Activated CD4-positive, CD25-positive, alpha-beta regulatory T cell (primary cell): ENCODE results near the gene KCNJ11.
A peak's percentile ranks its signal among the peaks of the same experiment; 100 is the strongest.
"Not testable (repeated sequence)": the region's sequence is repeated elsewhere in the genome, so short reads cannot be mapped to it uniquely, and the experiment has no call there.

ENCODE experiments used
- DNase-seq, 4 experiments: peaks; one replicate each; lab custom pipeline; 2025; lab: John Stamatoyannopoulos, UW

Gene KCNJ11

DNA sequence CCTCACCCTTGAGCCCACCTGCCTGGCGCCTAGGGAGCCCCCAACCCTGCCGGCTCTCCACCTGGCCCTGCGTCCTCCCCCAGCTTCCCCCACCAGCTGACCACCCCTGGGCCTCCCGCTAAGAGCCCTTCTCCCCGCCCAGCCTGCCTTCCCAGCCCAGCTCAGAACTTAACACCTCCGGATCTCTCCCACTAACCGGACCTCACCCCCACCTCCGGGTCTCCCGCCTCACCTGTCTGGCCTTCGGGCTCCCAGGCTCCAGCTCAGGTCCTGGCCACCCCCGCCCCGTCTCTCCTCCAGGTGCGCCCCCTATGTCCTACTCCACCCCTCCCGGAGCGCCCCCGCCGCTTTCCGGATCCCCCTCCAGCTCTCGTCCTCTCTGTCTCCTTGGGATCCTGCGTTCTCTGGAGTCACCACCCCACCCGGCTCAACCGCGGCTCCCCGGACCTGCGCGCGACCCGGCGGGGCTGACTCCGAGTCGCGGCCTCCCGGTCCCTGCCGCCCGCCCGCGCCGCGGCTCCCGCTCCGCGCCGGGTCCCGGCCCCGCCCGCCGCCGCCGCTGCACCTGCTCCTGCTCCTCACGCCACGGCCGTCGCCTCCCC, at the start of gene KCNJ11:
Gene KCNJ11, minus strand, starts transcription at position 51 of the 602 bp plus-strand sequence. CDS start 568 bp downstream, outside the sequence.
- peak in 1 of 4 experiments; percentile 40 for DNase-seq

DNA sequence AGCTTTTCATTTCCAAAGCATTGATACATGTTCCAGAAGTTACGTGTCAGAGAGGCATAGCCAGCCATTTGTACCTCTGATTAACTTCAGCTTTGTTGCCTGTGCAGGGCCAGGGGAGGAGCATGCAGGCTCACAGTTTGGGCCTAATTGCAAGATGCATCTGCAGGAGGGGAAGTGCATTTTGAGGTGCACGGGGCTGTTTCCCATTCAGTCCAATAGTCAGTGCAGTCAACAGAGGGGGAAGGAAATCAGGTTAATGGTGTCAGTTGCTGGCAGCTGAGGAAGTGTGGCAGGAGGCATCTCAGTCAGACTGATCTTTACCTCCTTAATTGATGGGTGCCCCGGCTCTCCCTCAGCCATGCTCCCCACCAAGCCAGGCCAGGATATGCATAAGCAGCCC, 48.9 kb upstream of the KCNJ11 start:
- DNase-seq: no peak

- no peak for DNase-seq
These were observed 45.6 kb upstream of the KCNJ11 start for GRCh38 chr11:17434108-17434507.

DNA sequence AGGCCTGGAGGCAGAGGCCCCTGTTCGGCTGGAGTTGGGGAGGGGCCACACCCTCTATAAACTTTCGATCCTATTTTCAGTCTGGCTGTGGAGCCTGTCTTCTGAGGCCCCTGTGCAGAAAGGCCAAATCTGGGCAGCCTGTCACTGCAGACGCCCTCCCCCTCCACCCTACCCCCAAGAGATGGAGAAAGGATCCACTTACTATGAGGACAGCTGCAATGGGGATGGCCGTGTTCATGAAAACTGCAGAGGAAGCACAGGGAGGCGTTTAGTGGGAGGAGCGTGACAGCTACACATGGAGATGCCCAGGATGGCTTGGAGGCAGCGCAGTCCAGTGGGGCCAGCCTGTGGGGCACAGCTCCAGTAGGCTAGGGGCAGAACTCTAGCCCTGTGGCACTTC, 43.5 kb upstream of the KCNJ11 start:
- no peak for DNase-seq

DNA sequence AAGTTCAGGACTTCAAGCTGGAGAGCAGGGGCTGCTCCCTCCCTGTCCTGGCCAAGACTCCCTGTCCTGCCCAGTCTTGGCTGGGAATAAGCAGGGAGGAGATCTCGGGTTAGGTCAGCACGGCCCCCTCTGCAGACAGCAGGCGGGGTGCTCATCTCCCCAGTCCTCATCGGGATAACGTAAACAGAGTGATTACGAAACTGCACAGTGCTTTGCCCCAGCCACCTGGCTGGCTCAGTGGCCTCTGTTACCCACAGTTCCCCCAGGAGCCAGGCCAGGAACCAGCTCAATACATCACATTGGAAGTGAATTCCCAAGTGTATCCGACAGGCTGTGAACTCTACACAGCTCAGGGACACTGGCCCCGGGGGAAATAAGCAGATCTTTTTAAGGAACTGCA, 42.7 kb upstream of the KCNJ11 start:
- DNase-seq: no peak

GRCh38 chr11:17430616-17431015, 42.2 kb upstream of the KCNJ11 start:
- no peak for DNase-seq

DNA sequence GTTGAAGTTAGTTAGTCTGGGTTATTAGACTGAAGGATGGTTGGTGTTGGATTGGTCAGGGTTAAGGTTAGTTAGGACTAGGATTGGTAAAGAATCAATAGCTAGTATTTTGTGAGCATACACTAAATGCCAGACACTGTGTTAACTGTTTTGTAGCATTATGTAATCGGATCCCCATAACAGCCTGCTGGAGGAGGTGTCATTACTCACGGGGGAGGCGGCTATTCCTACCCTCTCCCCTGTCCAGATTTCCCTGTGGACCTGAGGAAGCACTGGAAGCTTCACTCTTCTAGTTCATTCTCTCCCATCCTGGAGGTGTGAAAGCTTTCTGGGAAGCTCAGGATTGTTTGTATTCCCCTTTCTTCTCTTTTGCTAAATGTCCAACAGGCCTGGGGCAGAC, 40.5 kb upstream of the KCNJ11 start:
- no peak for DNase-seq

DNA sequence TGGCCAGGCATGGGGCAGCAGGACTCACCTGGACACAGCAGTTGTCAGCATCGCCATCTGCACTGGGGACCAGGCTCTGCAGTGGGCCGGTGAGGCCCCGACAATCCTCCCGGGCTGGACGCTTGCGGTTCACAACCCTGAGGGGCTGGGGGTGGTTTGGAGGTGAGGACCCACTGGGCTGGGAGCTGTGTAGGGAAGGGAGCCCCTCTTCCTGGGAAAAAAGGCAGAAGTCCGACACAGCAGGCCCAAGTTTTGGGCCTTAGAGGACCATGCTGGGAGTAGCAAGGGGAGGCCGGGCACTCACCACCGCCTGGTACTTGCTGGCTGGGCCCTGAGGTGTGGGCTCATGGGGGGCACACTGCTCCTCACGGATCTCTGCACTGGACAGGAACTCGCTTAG, 39.8 kb upstream of the KCNJ11 start:
- DNase-seq: no peak

DNA sequence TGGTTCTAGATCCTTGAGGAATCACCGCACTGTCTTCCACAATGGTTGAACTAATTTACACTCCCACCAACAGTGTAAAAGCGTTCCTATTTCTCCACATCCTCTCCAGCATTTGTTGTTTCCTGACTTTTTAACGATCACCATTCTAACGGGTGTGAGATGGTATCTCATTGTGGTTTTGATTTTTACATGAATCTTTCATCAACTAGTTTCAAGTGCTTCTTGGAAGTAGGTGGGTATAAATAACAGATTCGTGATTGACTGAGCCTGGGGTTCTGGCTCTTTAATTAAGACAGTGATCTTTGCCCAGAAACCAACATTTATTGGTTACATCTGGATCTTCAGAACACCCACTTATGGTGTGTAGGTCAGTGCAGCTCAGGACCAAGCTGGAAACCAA, 37.8 kb upstream of the KCNJ11 start:
- DNase-seq: not testable (repeated sequence)

DNA sequence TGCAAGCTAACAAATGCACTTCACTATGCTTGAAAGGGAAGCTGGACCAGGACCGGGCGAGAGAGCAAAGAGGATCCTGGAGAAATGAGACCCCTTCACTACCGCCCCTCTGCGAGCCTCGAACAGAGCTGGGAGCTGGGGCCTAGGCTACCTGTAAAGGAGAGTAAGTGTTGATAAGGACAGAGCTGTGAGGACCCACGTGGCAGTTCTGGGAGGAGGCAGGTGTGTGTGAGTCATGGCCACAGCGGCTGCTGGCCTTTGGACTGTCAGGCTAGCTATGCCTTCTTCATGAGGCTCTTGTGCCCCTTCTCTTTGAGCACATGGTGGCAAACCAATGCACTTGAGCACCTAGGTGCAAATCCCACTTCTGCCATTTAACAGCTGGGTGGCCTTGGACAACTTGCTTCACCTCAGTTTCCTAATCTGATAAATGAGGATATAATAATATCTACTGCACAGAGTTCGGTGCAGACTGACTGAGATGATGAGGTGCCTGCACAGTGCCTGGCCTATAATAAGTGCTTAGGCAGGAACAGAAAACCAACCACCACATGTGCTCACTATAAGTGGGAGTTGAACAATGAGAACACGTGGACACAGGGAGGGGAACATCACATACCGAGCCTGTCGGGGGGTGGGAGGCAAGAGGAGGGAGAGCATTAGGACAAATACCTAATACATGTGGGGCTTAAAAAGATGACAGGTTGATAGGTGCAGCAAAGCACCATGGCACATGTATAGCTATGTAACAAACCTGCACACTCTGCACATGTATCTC, 35.3 kb upstream of the KCNJ11 start:
- DNase-seq: no peak

GRCh38 chr11:17421781-17422180, 33.3 kb upstream of the KCNJ11 start:
- DNase-seq: no peak

DNA sequence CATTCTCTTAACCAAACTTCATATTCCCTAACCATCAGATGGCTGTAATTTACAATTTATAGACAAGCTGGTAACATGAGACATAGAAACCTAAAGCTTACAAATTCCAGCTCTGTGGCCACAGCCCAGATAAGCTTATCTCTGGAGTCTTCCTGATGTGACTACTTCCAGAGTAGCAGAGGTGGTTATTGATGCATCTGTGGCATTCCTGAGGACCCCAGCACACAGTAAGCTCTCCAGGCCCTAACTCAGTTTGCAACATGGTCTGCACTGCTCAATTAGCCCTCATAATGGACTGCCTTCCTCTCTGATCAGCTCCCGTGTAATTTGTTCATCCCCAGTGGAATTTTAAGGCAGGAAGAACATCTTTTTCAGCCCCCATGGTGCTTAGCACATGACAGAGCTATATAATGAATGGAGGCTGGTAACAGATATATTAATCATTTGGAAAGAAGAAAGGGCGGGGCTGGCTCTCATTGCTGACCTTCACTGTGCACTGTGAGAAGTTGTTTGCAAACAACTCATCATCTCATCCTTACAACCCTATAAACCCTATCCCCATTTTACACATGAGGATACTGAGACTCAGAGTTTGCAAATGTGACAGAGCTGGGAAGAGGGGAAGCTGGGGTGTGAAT, 30.1 kb upstream of the KCNJ11 start:
- no peak for DNase-seq

DNA sequence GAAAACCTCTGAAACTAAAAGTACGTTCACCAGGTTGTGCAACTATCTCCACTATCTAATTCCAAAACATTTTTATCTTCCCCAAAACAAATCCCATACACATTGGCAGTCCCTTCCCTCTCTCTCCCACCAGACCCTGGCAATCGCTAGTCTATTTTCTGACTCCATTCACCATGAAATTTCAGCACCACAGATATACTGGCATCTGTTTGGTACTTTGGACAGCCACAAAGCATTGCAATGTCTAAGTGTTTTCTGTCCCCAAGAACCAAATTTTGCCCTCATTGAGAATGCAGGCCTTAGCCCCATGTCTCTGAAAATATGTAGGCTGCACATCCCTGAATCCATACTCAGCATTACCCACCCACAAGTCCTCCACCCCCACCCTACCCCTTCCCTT, 28.0 kb upstream of the KCNJ11 start:
- no peak for DNase-seq

GRCh38 chr11:17415523-17416104, 27.2 kb upstream of the KCNJ11 start:
- DNase-seq: no peak

DNA sequence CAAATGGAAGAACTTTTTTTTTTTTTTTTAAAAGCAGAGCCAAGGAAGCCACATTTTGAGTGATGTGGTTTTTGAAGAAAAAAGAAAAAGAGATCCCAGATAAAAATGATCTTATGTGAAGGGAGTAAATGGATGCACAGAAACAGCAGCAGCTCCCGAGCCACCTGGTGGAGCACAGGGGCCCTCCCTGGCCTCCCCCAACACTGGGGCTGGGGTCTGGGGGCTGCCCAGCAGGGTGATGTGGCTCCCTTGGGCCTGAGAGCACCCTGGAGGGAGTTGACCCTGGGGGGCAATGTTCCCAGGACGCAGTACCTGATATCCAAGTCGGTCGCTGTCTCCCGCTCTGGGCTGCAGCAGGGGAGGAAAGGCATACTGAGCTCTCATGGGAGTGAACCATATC, 26.5 kb upstream of the KCNJ11 start:
- DNase-seq: no peak

GRCh38 chr11:17414317-17414737, 25.9 kb upstream of the KCNJ11 start:
- DNase-seq: no peak

- DNase-seq: no peak
These were observed 25.2 kb upstream of the KCNJ11 start for GRCh38 chr11:17413414-17414316.

- DNase-seq: no peak
These were observed 24.2 kb upstream of the KCNJ11 start for GRCh38 chr11:17412488-17413180.

- no peak for DNase-seq
These were observed 23.0 kb upstream of the KCNJ11 start for GRCh38 chr11:17411418-17411817.

DNA sequence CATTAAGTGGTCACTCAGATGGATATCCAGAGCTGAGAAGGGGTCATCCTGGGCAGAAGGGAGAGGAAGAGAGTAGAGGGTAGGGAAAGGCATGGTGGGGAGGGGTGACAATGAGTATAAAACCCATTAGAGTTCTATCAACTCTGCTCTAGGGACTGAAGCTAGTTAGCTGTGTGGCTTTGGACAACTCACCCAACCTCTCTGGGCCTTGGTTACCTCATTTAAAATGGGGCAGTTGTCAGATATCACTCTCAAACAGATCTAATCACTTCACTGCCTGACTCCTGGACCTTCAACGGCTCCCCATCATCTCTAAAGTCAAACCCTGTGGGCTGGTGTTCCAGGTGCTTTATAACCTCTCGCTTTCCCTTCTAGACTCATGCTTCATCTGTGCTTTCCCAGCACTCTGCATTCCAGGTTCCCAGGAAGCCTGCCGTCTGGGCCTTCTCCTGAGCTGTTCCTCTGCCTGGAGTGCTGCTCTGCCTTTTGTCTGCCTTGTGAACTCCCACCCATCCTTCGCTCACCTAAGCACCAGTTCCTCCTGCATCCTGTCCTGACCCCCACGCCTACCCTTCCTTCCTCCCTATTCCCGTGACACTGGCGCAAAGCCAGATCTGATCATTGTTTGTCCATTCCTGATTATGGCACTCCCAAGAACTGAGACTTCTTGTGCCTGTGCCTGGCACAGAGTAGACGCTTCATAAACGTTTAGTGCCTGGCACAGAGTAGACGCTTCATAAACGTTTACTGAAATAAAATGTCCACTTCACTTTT, 22.3 kb upstream of the KCNJ11 start:
- DNase-seq: no peak
